Neuronal stem cell (in vitro differentiated cells): ENCODE measurements around the gene SEC16B.

Source experiments
- DNase-seq: peaks from one replicate; pipeline ENCODE4 v3.0.0-alpha.2; 2013; ENCODE audit warnings: low spot score
- H2AFZ ChIP-seq: one replicate; pipeline ENCODE4 v1.6.1; 2013; ENCODE audit warnings: mild to moderate bottlenecking, low read length, inconsistent platforms
- H2AK5ac ChIP-seq: 2 replicates; pipeline ENCODE4 v1.6.1; 2013; ENCODE audit warnings: low read depth, mild to moderate bottlenecking, inconsistent platforms, low read length, moderate library complexity, mixed read lengths
- H2BK120ac ChIP-seq: 2 replicates; pipeline ENCODE4 v1.6.1; 2013; ENCODE audit warnings: low read depth, mild to moderate bottlenecking, inconsistent platforms, low read length, moderate library complexity, mixed read lengths
- H2BK12ac ChIP-seq: one replicate; pipeline ENCODE4 v1.6.1; 2013; ENCODE audit warnings: low read length, inconsistent platforms
- H2BK15ac ChIP-seq: 2 replicates; pipeline ENCODE4 v1.6.1; 2013; ENCODE audit warnings: mild to moderate bottlenecking, low read length, inconsistent platforms, mixed read lengths
- H2BK5ac ChIP-seq: one replicate; pipeline ENCODE4 v1.6.1; 2013; ENCODE audit warnings: inconsistent platforms, mild to moderate bottlenecking, low read length, moderate library complexity
- H3K14ac ChIP-seq: one replicate; pipeline ENCODE4 v1.6.1; 2013; ENCODE audit warnings: low read length, inconsistent platforms
- H3K18ac ChIP-seq: 2 replicates; pipeline ENCODE4 v1.6.1; 2013; ENCODE audit warnings: low read length, inconsistent platforms
- H3K23ac ChIP-seq: 2 replicates; pipeline ENCODE4 v1.6.1; 2013; ENCODE audit warnings: low read depth, mild to moderate bottlenecking, mixed read lengths, low read length, inconsistent platforms; ENCODE audit not compliant: poor library complexity
- H3K27ac ChIP-seq: replicated peaks from 3 replicates; pipeline ENCODE4 v1.5.1; 2013; ENCODE audit warnings: low read length, inconsistent platforms
- H3K27me3 ChIP-seq, 3 experiments: 2 replicates each; pipeline ENCODE4 v1.6.1; 2013; ENCODE audit warnings: low read length in 3 of 3, mild to moderate bottlenecking in 2 of 3, inconsistent platforms in 1 of 3, low read depth in 1 of 3, mixed read lengths in 1 of 3, moderate library complexity in 1 of 3; ENCODE audit not compliant: control insufficient read depth in 3 of 3, insufficient read depth in 3 of 3
- H3K36me3 ChIP-seq, 2 donors: replicated peaks in 1 of 2; 2 replicates each; pipeline ENCODE4 v1.6.1; 2013; ENCODE audit warnings: low read length in 2 of 2; ENCODE audit not compliant: control insufficient read depth in 2 of 2, insufficient read depth in 2 of 2
- H3K4ac ChIP-seq: 2 replicates; pipeline ENCODE4 v1.6.1; 2013; ENCODE audit warnings: inconsistent platforms, mild to moderate bottlenecking, low read length, moderate library complexity
- H3K4me1 ChIP-seq, 2 donors: 1 replicate in 1 of 2; 2 replicates in 1 of 2; pipeline ENCODE4 v1.6.1; 2013; ENCODE audit warnings: low read length in 2 of 2, low read depth in 1 of 2; ENCODE audit not compliant: control insufficient read depth in 2 of 2, insufficient read depth in 1 of 2
- H3K4me2 ChIP-seq: one replicate; pipeline ENCODE4 v1.6.1; 2013; ENCODE audit warnings: mild to moderate bottlenecking, low read length, inconsistent platforms; ENCODE audit not compliant: insufficient read depth, poor library complexity, severe bottlenecking
- H3K4me3 ChIP-seq, 2 donors: 2 replicates each; pipeline ENCODE4 v1.5.1; 2013; ENCODE audit warnings: low read length in 2 of 2, mild to moderate bottlenecking in 2 of 2, inconsistent platforms in 1 of 2, moderate library complexity in 1 of 2
- H3K79me1 ChIP-seq: one replicate; pipeline ENCODE4 v1.6.1; 2013; ENCODE audit warnings: low read depth, mild to moderate bottlenecking, inconsistent platforms, low read length, moderate library complexity
- H3K9ac ChIP-seq: one replicate; pipeline ENCODE4 v1.6.1; 2013; ENCODE audit warnings: mild to moderate bottlenecking, low read depth, low read length, inconsistent platforms; ENCODE audit not compliant: poor library complexity
- H3K9me3 ChIP-seq, 2 donors: replicated peaks in 1 of 2; 2 replicates each; pipeline versions ENCODE3 to v1.6.1; 2013; ENCODE audit warnings: low read length in 2 of 2, mild to moderate bottlenecking in 2 of 2, inconsistent platforms in 1 of 2, low read depth in 1 of 2, mixed read lengths in 1 of 2, moderate library complexity in 1 of 2; ENCODE audit not compliant: control insufficient read depth in 2 of 2, insufficient read depth in 1 of 2
- H4K8ac ChIP-seq: one replicate; pipeline ENCODE4 v1.6.1; 2013; ENCODE audit warnings: low read depth, mild to moderate bottlenecking, inconsistent platforms, low read length, moderate library complexity
- H4K91ac ChIP-seq: one replicate; pipeline ENCODE4 v1.6.1; 2013; ENCODE audit warnings: low read length, low read depth, mild to moderate bottlenecking, inconsistent platforms; ENCODE audit not compliant: poor library complexity
- WGBS, 2 donors: extraction: QIAGEN DNeasy Blood & Tissue Kit; methylation state at CpG; one replicate each; pipeline ENCODE4 v1.1.7; 2013; ENCODE audit warnings: missing lambda C conversion rate in 2 of 2, mixed read lengths in 1 of 2; ENCODE audit not compliant: insufficient read length in 2 of 2, insufficient replicate concordance in 1 of 2; ENCODE audit errors: extremely low coverage in 2 of 2; 5-methylcytosine and 5-hydroxymethylcytosine counted together

The SEC16B gene

DNA sequence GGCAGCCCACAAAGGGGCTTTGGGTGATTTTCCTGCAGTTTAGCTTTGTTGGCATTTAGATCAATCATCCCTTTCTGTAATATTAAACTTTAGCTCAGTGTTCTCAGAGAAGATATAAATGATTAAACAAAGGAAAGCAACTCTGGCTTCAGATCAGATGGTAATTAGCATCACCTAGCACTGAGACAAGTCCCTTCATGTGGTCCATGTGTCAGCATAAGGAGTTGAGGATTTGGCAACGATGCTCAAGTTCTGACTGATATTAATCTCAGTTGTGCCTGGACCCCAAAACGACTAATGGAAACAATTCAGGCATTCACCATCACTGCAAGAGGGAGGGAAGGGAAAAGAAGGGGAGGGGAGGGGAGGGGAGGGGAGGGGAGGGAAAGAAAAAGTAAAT is 60.4 kb downstream of the SEC16B start:
- WGBS, 2 donors: no CpG with 5 or more reads among the region's 2 CpGs
- H3K4ac ChIP-seq: no peak overlapping the region
- no peak overlapping the region for H3K4me3 ChIP-seq
- no peak overlapping the region for H2AK5ac ChIP-seq
- H2BK15ac ChIP-seq: no peak overlapping the region
- H3K14ac ChIP-seq: no peak overlapping the region
- H3K36me3 ChIP-seq: no peaks in the 10 kb centered on the region
- H3K23ac ChIP-seq: no peak overlapping the region
- no peak overlapping the region for H3K4me2 ChIP-seq
- no peak overlapping the region for H2AFZ ChIP-seq
- H2BK120ac ChIP-seq: no peak overlapping the region
- no peak overlapping the region for H4K8ac ChIP-seq
- DNase-seq: no peak
- H3K9me3 ChIP-seq: peaks cover 0 to 2% of the 10 kb centered on the region in 2 donors
- no peaks in the 10 kb centered on the region for H3K27me3 ChIP-seq
- no peaks in the 10 kb centered on the region for H3K79me1 ChIP-seq
- H3K27ac ChIP-seq: no peak overlapping the region
- no peak overlapping the region for H4K91ac ChIP-seq
- H2BK12ac ChIP-seq: no peak overlapping the region
- H3K9ac ChIP-seq: no peak overlapping the region
- H2BK5ac ChIP-seq: no peak overlapping the region
- no peak overlapping the region for H3K18ac ChIP-seq
- H3K4me1 ChIP-seq: no peaks in the 10 kb centered on the region

DNA sequence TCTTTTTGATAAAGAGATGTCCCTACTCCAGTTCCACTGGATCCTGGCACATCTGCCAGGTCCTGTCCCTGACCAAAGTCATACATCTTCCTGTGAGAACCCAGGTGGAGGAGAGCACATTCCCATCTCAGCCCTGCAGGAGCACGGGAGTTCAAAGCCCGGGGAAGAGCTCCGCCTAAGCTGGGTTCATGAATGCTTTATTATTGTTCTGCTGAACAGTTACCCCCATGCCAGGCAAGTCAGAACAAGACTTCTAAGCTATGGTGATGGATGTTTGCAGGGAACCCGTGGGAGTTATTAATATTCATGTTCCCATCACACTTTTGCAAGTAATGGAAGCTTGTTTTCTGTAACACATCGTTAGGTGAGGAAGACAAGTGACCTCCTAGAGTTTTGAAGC is 62.9 kb downstream of the SEC16B start:
- Histone ChIP-seq H2BK120ac (no peak overlapping the region), H3K4me3 (no peak overlapping the region), H3K18ac (no peak overlapping the region), H4K91ac (no peak overlapping the region), H4K8ac (no peak overlapping the region), H3K9ac (no peak overlapping the region), H3K4me1 (peaks cover 0 to 3% of the 10 kb centered on the region in 2 donors), H3K4me2 (no peak overlapping the region), H3K9me3 (peaks cover 0 to 2% of the 10 kb centered on the region in 2 donors), H3K23ac (no peak overlapping the region), H3K36me3 (no peaks in the 10 kb centered on the region), H3K27me3 (no peaks in the 10 kb centered on the region), H3K14ac (no peak overlapping the region), H2BK15ac (no peak overlapping the region), H2BK5ac (no peak overlapping the region), H2AK5ac (no peak overlapping the region), H3K27ac (no peak overlapping the region), H3K79me1 (no peaks in the 10 kb centered on the region), H3K4ac (no peak overlapping the region), H2AFZ (no peak overlapping the region), H2BK12ac (no peak overlapping the region)
- no CpG with 5 or more reads among the region's 5 CpGs for WGBS, 2 donors
- DNase-seq: no peak

DNA sequence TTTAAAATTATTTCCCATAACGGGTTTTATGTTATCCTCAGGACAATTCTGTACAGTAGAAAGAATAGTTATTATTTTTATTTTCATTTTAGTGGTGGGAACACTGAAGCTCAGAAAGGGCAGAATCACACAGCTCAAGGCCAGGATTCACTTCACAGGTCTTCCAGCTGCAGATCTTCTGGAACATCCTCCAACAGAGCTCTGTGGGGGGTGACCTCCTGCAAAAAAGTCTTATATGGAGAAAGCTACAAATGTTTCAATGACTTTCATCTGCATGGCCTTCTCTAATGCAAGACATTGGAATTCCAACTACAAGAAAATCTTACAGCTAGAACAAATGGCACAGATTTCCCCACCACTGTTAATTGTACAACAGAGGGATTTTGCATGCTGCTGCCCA is 64.2 kb downstream of the SEC16B start:
- Histone ChIP-seq H3K9ac (no peak overlapping the region), H2AK5ac (no peak overlapping the region), H3K27me3 (no peaks in the 10 kb centered on the region), H4K91ac (no peak overlapping the region), H3K18ac (no peak overlapping the region), H3K23ac (no peak overlapping the region), H4K8ac (no peak overlapping the region), H3K4ac (no peak overlapping the region), H3K14ac (no peak overlapping the region), H2AFZ (no peak overlapping the region), H2BK15ac (no peak overlapping the region), H3K36me3 (no peaks in the 10 kb centered on the region), H2BK12ac (no peak overlapping the region), H3K4me2 (no peak overlapping the region), H3K4me3 (no peak overlapping the region), H2BK120ac (no peak overlapping the region), H3K4me1 (peaks cover 0 to 3% of the 10 kb centered on the region in 2 donors), H2BK5ac (no peak overlapping the region), H3K9me3 (peaks cover 0 to 2% of the 10 kb centered on the region in 2 donors), H3K27ac (no peak overlapping the region), H3K79me1 (no peaks in the 10 kb centered on the region)
- WGBS, 2 donors: no CpG with 5 or more reads among the region's 1 CpG
- DNase-seq: no peak

DNA sequence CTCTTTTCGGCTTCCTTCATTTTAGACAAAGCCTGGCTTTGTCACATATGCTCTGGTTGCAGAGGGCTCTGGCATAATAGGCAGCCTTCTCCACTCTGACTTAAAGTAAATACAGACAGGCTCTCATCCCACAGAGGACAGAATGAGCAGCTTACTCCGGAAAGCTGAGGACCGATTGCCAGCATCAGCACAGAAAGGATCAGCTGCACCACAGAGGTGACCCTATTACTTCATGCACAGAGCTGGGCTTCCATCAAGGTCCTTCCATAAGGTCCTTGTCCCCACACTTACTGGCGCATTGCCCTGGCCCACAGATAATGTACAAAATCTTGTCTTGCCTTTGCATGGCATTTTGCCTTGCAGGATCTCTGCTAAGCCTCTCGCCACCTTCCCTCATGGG is 67.6 kb downstream of the SEC16B start:
- no peak overlapping the region for H3K4me2 ChIP-seq
- H3K79me1 ChIP-seq: no peaks in the 10 kb centered on the region
- no peak overlapping the region for H3K23ac ChIP-seq
- H3K14ac ChIP-seq: no peak overlapping the region
- H3K4me3 ChIP-seq: no peak overlapping the region
- no peak overlapping the region for H3K27ac ChIP-seq
- no peak overlapping the region for H2BK15ac ChIP-seq
- no peaks in the 10 kb centered on the region for H3K9me3 ChIP-seq
- H3K4ac ChIP-seq: no peak overlapping the region
- no peak overlapping the region for H2BK120ac ChIP-seq
- no peak for DNase-seq
- H2AFZ ChIP-seq: no peak overlapping the region
- no peak overlapping the region for H2BK5ac ChIP-seq
- H2BK12ac ChIP-seq: no peak overlapping the region
- no peaks in the 10 kb centered on the region for H3K27me3 ChIP-seq
- H3K18ac ChIP-seq: peak overlapping the region; percentile 15
- H2AK5ac ChIP-seq: no peak overlapping the region
- peaks cover 0 to 3% of the 10 kb centered on the region in 2 donors for H3K4me1 ChIP-seq
- H3K36me3 ChIP-seq: no peaks in the 10 kb centered on the region
- no peak overlapping the region for H4K8ac ChIP-seq
- H3K9ac ChIP-seq: no peak overlapping the region
- WGBS, 2 donors: no CpG with 5 or more reads among the region's 5 CpGs
- no peak overlapping the region for H4K91ac ChIP-seq
